SK-N-SH treated with all-trans-retinoic acid at 6 μM for 48 hours (cell line): ENCODE data around the gene DGCR2.

Source experiments
- ATAC-seq: fragments of 200-7000 bp; cut with Tn5 transposase; 3 replicates; pipeline ENCODE4 v1.9.1; 2020; ENCODE audit warnings: mild to moderate bottlenecking, moderate library complexity
- ARNTL ChIP-seq: fragments of 450-650 bp; formaldehyde crosslinking; IDR thresholded peaks from 2 replicates; pipeline ENCODE4 v1.5.0; 2020; ENCODE audit warnings: low read depth, mild to moderate bottlenecking, moderate library complexity, borderline replicate concordance
- CREB5 ChIP-seq: fragments of 250-450 bp; sonication (Bioruptor Pico); IDR thresholded peaks from 2 replicates; pipeline ENCODE4 v1.5.1; 2020; ENCODE audit warnings: low read depth, mild to moderate bottlenecking, moderate library complexity
- CSDC2 ChIP-seq: fragments of 250-450 bp; sonication (Bioruptor Pico); IDR thresholded peaks from 2 replicates; pipeline ENCODE4 v1.5.0; 2020; ENCODE audit warnings: mild to moderate bottlenecking, moderate library complexity
- CSRNP3 ChIP-seq: fragments of 250-450 bp; sonication (Bioruptor Pico); IDR thresholded peaks from 2 replicates; pipeline ENCODE4 v1.5.1; 2021; ENCODE audit warnings: mild to moderate bottlenecking, moderate library complexity
- ESRRG ChIP-seq: fragments of 250-450 bp; sonication (Bioruptor Pico); IDR thresholded peaks from 2 replicates; pipeline ENCODE4 v1.6.1; 2021; ENCODE audit warnings: mild to moderate bottlenecking
- GLIS3 ChIP-seq: fragments of 250-450 bp; sonication (Bioruptor Pico); IDR thresholded peaks from 2 replicates; pipeline ENCODE4 v1.5.0; 2020; ENCODE audit warnings: mild to moderate bottlenecking, moderate library complexity
- ISL1 ChIP-seq: fragments of 250-450 bp; sonication (Bioruptor Pico); IDR thresholded peaks from 2 replicates; pipeline ENCODE4 v2.1.2; 2022; ENCODE audit warnings: mild to moderate bottlenecking, moderate library complexity
- OSR1 ChIP-seq: fragments of 250-450 bp; sonication (Bioruptor Pico); IDR thresholded peaks from 2 replicates; pipeline ENCODE4 v1.8.0; 2022; ENCODE audit warnings: moderate library complexity, mild to moderate bottlenecking, inconsistent platforms
- PATZ1 ChIP-seq: fragments of 250-450 bp; sonication (Bioruptor Pico); IDR thresholded peaks from 2 replicates; pipeline ENCODE4 v1.8.0; 2020; ENCODE audit warnings: mild to moderate bottlenecking, moderate library complexity, borderline replicate concordance
- POU6F1 ChIP-seq: fragments of 250-450 bp; sonication (Bioruptor Pico); IDR thresholded peaks from 2 replicates; pipeline ENCODE4 v1.8.0; 2021; ENCODE audit warnings: low read depth, mild to moderate bottlenecking, moderate library complexity, borderline replicate concordance
- PPARA ChIP-seq: fragments of 250-450 bp; sonication (Bioruptor Pico); IDR thresholded peaks from 2 replicates; pipeline ENCODE4 v1.5.0; 2020; ENCODE audit warnings: mild to moderate bottlenecking, borderline replicate concordance
- RARB ChIP-seq: fragments of 250-450 bp; sonication (Bioruptor Pico); IDR thresholded peaks from 2 replicates; pipeline ENCODE4 v1.8.0; 2021; ENCODE audit warnings: mild to moderate bottlenecking, moderate library complexity
- TCF4 ChIP-seq: fragments of 250-450 bp; sonication (Bioruptor Pico); IDR thresholded peaks from 2 replicates; pipeline ENCODE4 v1.8.0; 2021; ENCODE audit warnings: mild to moderate bottlenecking, moderate library complexity, borderline replicate concordance
- TOX ChIP-seq: fragments of 250-450 bp; sonication (Bioruptor Pico); IDR thresholded peaks from 2 replicates; pipeline ENCODE4 v1.8.0; 2021; ENCODE audit warnings: mild to moderate bottlenecking, moderate library complexity, borderline replicate concordance
- TSHZ2 ChIP-seq: fragments of 250-450 bp; sonication (Bioruptor Pico); IDR thresholded peaks from 2 replicates; pipeline ENCODE4 v1.5.0; 2020; ENCODE audit warnings: mild to moderate bottlenecking, moderate library complexity
- ZFP3 ChIP-seq: fragments of 250-450 bp; sonication (Bioruptor Pico); IDR thresholded peaks from 2 replicates; pipeline ENCODE4 v1.5.0; 2020; ENCODE audit warnings: mild to moderate bottlenecking, moderate library complexity
- ZFP30 ChIP-seq: fragments of 450-650 bp; formaldehyde crosslinking; IDR thresholded peaks from 2 replicates; pipeline ENCODE4 v1.5.0; 2022; ENCODE audit warnings: mild to moderate bottlenecking, moderate library complexity
- ZNF565 ChIP-seq: fragments of 450-650 bp; formaldehyde crosslinking; conservative IDR thresholded peaks from 2 replicates; pipeline ENCODE4 v1.5.0; 2020; ENCODE audit warnings: low read depth, mild to moderate bottlenecking, moderate library complexity
- ZNF8 ChIP-seq: fragments of 450-650 bp; formaldehyde crosslinking; IDR thresholded peaks from 2 replicates; pipeline ENCODE4 v1.5.0; 2020; ENCODE audit warnings: mild to moderate bottlenecking, moderate library complexity

DGCR2 gene

GRCh38 chr22:19040391-19040861 is 81.8 kb downstream of the DGCR2 start (continued):
- TF ChIP-seq PATZ1 (CRISPR knock-in tag): no peak

- no peak for ATAC-seq
- no peak for TF ChIP-seq TOX
- no peak for TF ChIP-seq POU6F1 (CRISPR knock-in tag)
- TF ChIP-seq PATZ1 (CRISPR knock-in tag): no peak
- TF ChIP-seq TCF4: no peak
These were observed 82.4 kb downstream of the DGCR2 start for GRCh38 chr22:19039796-19040280.

- no peak for TF ChIP-seq ZFP3 (CRISPR knock-in tag)
- no peak for TF ChIP-seq ZFP30 (CRISPR knock-in tag)
- TF ChIP-seq RARB (CRISPR knock-in tag): no peak
- no peak for TF ChIP-seq ZNF8 (CRISPR knock-in tag)
- TF ChIP-seq TSHZ2: no peak
- TF ChIP-seq PPARA (CRISPR knock-in tag): no peak
- TF ChIP-seq CSDC2: no peak
- TF ChIP-seq ESRRG: no peak
- TF ChIP-seq CSRNP3 (CRISPR knock-in tag): no peak
- TF ChIP-seq GLIS3 (CRISPR knock-in tag): no peak
- TF ChIP-seq TCF4: no peak
- no peak for TF ChIP-seq OSR1 (CRISPR knock-in tag)
- no peak for TF ChIP-seq ZNF565
- no peak for TF ChIP-seq CREB5 (CRISPR knock-in tag)
- no peak for TF ChIP-seq ISL1 (CRISPR knock-in tag)
- TF ChIP-seq POU6F1 (CRISPR knock-in tag): no peak
- no peak for TF ChIP-seq ARNTL (CRISPR knock-in tag)
- no peak for ATAC-seq
These were observed 82.8 kb downstream of the DGCR2 start for GRCh38 chr22:19039448-19039780.
